Activated CD4-positive, alpha-beta T cell treated with anti-CD3 and anti-CD28 coated beads, Interleukin-2, amount 10 ng/mL, durations not matched to agents 24 days and 14 days (primary cell): ENCODE results near the gene ART3. TPM values are rescaled to one million over a fixed set of nuclear protein-coding genes. Genes with fewer than 3 reads are reported as not detected.
"Not testable (repeated sequence)": the region's sequence is repeated elsewhere in the genome, so short reads cannot be mapped to it uniquely, and the experiment has no call there.

Experiments
- DNase-seq: peaks from one replicate; pipeline ENCODE4 v3.0.0; 2022
- H3K27ac Mint-ChIP-seq: one replicate; pipeline ENCODE4 v1.8.0; 2022; ENCODE audit warnings: mild to moderate bottlenecking, mixed read lengths
- H3K27me3 Mint-ChIP-seq: one replicate; pipeline ENCODE4 v1.8.0; 2022; ENCODE audit warnings: mixed read lengths
- H3K36me3 Mint-ChIP-seq: one replicate; pipeline ENCODE4 v1.8.0; 2022; ENCODE audit warnings: low read depth, mild to moderate bottlenecking, mixed read lengths
- H3K4me1 Mint-ChIP-seq: one replicate; pipeline ENCODE4 v1.8.0; 2021; ENCODE audit warnings: mixed read lengths
- H3K4me3 Mint-ChIP-seq: one replicate; pipeline ENCODE4 v1.8.0; 2022; ENCODE audit warnings: mild to moderate bottlenecking, moderate library complexity, mixed read lengths
- H3K9me3 Mint-ChIP-seq: one replicate; pipeline ENCODE4 v1.8.0; 2021; ENCODE audit warnings: mixed read lengths
- intact Hi-C: fragments of 100-400 bp; cut with micrococcal nuclease; formaldehyde crosslinking; loops from one replicate; pipeline ENCODE4 v1.15.1; 2023
- total RNA-seq: library from RNA; stranded (reverse); gene quantifications from 2 replicates; pipeline ENCODE4 v1.2.3, GENCODE V29; 2022

Gene ART3
- not detected in 2 replicates for total RNA-seq

GRCh38 chr4:76074468-76074867 lies at the start of gene ART3:
ART3 (plus strand) TSS chr4:76074709; CDS start chr4:76075890, 1,181 bp downstream.
- H3K9me3 Mint-ChIP-seq: no peaks in the 10 kb centered on the region
- H3K36me3 Mint-ChIP-seq: no peaks in the 10 kb centered on the region
- intact Hi-C loops: no loop called here
- H3K4me1 Mint-ChIP-seq: no peaks in the 10 kb centered on the region
- no peak within 1 kb of the TSS for H3K4me3 Mint-ChIP-seq
- no peak within 1 kb of the TSS for H3K27ac Mint-ChIP-seq
- DNase-seq: no peak
- H3K27me3 Mint-ChIP-seq: peaks cover 10% of the 10 kb centered on the region

- H3K4me3 Mint-ChIP-seq: peak overlapping the region; percentile 70
- intact Hi-C loops: loop anchor here (10.0 kb wide), 1 partner anchor 276 kb away; the partner anchor contains the start of gene STBD1
- peaks cover 28% of the 10 kb centered on the region for H3K4me1 Mint-ChIP-seq
- H3K27ac Mint-ChIP-seq: peak overlapping the region; percentile 57
- H3K9me3 Mint-ChIP-seq: peaks cover 20% of the 10 kb centered on the region
- H3K36me3 Mint-ChIP-seq: no peaks in the 10 kb centered on the region
- H3K27me3 Mint-ChIP-seq: peaks cover 7% of the 10 kb centered on the region
- no peak for DNase-seq
These were observed 46.2 kb upstream of the ART3 start for GRCh38 chr4:76028350-76028765.

GRCh38 chr4:76029300-76029699 lies 45.2 kb upstream of the ART3 start:
- intact Hi-C loops: loop anchor here (10.0 kb wide), 1 partner anchor 276 kb away; the partner anchor contains the start of gene STBD1
- Mint-ChIP-seq H3K36me3 (no peaks in the 10 kb centered on the region), H3K27me3 (peaks cover 10% of the 10 kb centered on the region), H3K9me3 (peaks cover 14% of the 10 kb centered on the region), H3K27ac (no peak overlapping the region), H3K4me3 (no peak overlapping the region), H3K4me1 (peaks cover 22% of the 10 kb centered on the region)
- no peak for DNase-seq

GRCh38 chr4:76035141-76035540 lies 39.4 kb upstream of the ART3 start:
- Mint-ChIP-seq H3K27me3 (peaks cover 6% of the 10 kb centered on the region), H3K4me1 (peaks cover 11% of the 10 kb centered on the region), H3K27ac (no peak overlapping the region), H3K9me3 (no peaks in the 10 kb centered on the region), H3K4me3 (no peak overlapping the region), H3K36me3 (no peaks in the 10 kb centered on the region)
- DNase-seq: no peak
- intact Hi-C loops: no loop called here

- intact Hi-C loops: no loop called here
- no peak within 1 kb of the TSS for H3K27ac Mint-ChIP-seq
- no peak for DNase-seq
- no peaks in the 10 kb centered on the region for H3K36me3 Mint-ChIP-seq
- H3K4me1 Mint-ChIP-seq: peaks cover 11% of the 10 kb centered on the region
- no peak within 1 kb of the TSS for H3K4me3 Mint-ChIP-seq
- peaks cover 3% of the 10 kb centered on the region for H3K27me3 Mint-ChIP-seq
- H3K9me3 Mint-ChIP-seq: no peaks in the 10 kb centered on the region
These were observed 38.6 kb upstream of the ART3 start, which contains the start of gene CXCL11 for GRCh38 chr4:76035799-76036380. CXCL11 (minus strand) TSS chr4:76036070; CDS start chr4:76035987, 83 bp downstream.

GRCh38 chr4:76036855-76037254 lies 37.7 kb upstream of the ART3 start:
- peaks cover 3% of the 10 kb centered on the region for H3K27me3 Mint-ChIP-seq
- intact Hi-C loops: no loop called here
- no peaks in the 10 kb centered on the region for H3K9me3 Mint-ChIP-seq
- DNase-seq: no peak
- no peaks in the 10 kb centered on the region for H3K36me3 Mint-ChIP-seq
- H3K4me1 Mint-ChIP-seq: peaks cover 13% of the 10 kb centered on the region
- no peak overlapping the region for H3K27ac Mint-ChIP-seq
- H3K4me3 Mint-ChIP-seq: no peak overlapping the region

GRCh38 chr4:76042241-76042998 lies 32.1 kb upstream of the ART3 start:
- not testable (repeated sequence) for H3K36me3 Mint-ChIP-seq, H3K27ac Mint-ChIP-seq, H3K9me3 Mint-ChIP-seq, H3K27me3 Mint-ChIP-seq, H3K4me1 Mint-ChIP-seq, H3K4me3 Mint-ChIP-seq
- intact Hi-C loops: loop anchor here (1.0 kb wide), 1 partner anchor 16 kb away; no protein-coding TSS in a partner anchor
- peak; percentile 48 for DNase-seq

GRCh38 chr4:76043306-76043705 lies 31.2 kb upstream of the ART3 start:
- H3K27me3 Mint-ChIP-seq, H3K36me3 Mint-ChIP-seq, H3K4me3 Mint-ChIP-seq: not testable (repeated sequence)

GRCh38 chr4:76044686-76045085 lies 29.8 kb upstream of the ART3 start:
- H3K4me3 Mint-ChIP-seq, H3K4me1 Mint-ChIP-seq, H3K27me3 Mint-ChIP-seq, H3K9me3 Mint-ChIP-seq, DNase-seq, H3K27ac Mint-ChIP-seq, intact Hi-C loops, H3K36me3 Mint-ChIP-seq: not testable (repeated sequence)

More at GRCh38 chr4:76043306-76043705, 31.2 kb upstream of the ART3 start:
- intact Hi-C loops, H3K27ac Mint-ChIP-seq, H3K9me3 Mint-ChIP-seq, H3K4me1 Mint-ChIP-seq: not testable (repeated sequence)
- peak; percentile 47 for DNase-seq

GRCh38 chr4:76049860-76050416 lies 24.6 kb upstream of the ART3 start:
- H3K36me3 Mint-ChIP-seq, intact Hi-C loops, H3K27ac Mint-ChIP-seq, H3K27me3 Mint-ChIP-seq, H3K4me1 Mint-ChIP-seq, H3K4me3 Mint-ChIP-seq, H3K9me3 Mint-ChIP-seq: not testable (repeated sequence)
- peak; percentile 20 for DNase-seq

GRCh38 chr4:76050560-76051050 lies 23.9 kb upstream of the ART3 start:
- DNase-seq, H3K4me3 Mint-ChIP-seq, H3K4me1 Mint-ChIP-seq, H3K9me3 Mint-ChIP-seq, intact Hi-C loops, H3K36me3 Mint-ChIP-seq, H3K27ac Mint-ChIP-seq, H3K27me3 Mint-ChIP-seq: not testable (repeated sequence)

GRCh38 chr4:76053730-76054129 lies 20.8 kb upstream of the ART3 start:
- DNase-seq: peak; percentile 37
- Mint-ChIP-seq H3K4me1 (peaks cover 29% of the 10 kb centered on the region), H3K27ac (no peak overlapping the region), H3K36me3 (no peaks in the 10 kb centered on the region), H3K4me3 (no peak overlapping the region), H3K27me3 (peaks cover 5% of the 10 kb centered on the region), H3K9me3 (no peaks in the 10 kb centered on the region)
- intact Hi-C loops: no loop called here

- H3K4me1 Mint-ChIP-seq: peaks cover 40% of the 10 kb centered on the region
These were observed 19.5 kb upstream of the ART3 start for GRCh38 chr4:76055016-76055415.

GRCh38 chr4:76055421-76055820 lies 19.1 kb upstream of the ART3 start:
- Mint-ChIP-seq H3K36me3 (no peaks in the 10 kb centered on the region), H3K27me3 (peaks cover 5% of the 10 kb centered on the region), H3K4me3 (no peak overlapping the region), H3K4me1 (peaks cover 44% of the 10 kb centered on the region), H3K9me3 (no peaks in the 10 kb centered on the region), H3K27ac (peak overlapping the region; percentile 57)
- intact Hi-C loops: loop anchor here (5.0 kb wide), 3 partner anchors 92 to 247 kb away; partner anchors contain the start of genes NUP54 and SCARB2
- DNase-seq: no peak

More at GRCh38 chr4:76055016-76055415, 19.5 kb upstream of the ART3 start:
- Mint-ChIP-seq H3K36me3 (no peaks in the 10 kb centered on the region), H3K27ac (peak overlapping the region; percentile 57), H3K4me3 (no peak overlapping the region), H3K9me3 (no peaks in the 10 kb centered on the region), H3K27me3 (peaks cover 5% of the 10 kb centered on the region)
- DNase-seq: peak; percentile 65
- intact Hi-C loops: loop anchor here (5.0 kb wide), 3 partner anchors 92 to 247 kb away; partner anchors contain the start of genes NUP54 and SCARB2
